ENCODE data around the gene SLFN12L.

Gene SLFN12L

DNA sequence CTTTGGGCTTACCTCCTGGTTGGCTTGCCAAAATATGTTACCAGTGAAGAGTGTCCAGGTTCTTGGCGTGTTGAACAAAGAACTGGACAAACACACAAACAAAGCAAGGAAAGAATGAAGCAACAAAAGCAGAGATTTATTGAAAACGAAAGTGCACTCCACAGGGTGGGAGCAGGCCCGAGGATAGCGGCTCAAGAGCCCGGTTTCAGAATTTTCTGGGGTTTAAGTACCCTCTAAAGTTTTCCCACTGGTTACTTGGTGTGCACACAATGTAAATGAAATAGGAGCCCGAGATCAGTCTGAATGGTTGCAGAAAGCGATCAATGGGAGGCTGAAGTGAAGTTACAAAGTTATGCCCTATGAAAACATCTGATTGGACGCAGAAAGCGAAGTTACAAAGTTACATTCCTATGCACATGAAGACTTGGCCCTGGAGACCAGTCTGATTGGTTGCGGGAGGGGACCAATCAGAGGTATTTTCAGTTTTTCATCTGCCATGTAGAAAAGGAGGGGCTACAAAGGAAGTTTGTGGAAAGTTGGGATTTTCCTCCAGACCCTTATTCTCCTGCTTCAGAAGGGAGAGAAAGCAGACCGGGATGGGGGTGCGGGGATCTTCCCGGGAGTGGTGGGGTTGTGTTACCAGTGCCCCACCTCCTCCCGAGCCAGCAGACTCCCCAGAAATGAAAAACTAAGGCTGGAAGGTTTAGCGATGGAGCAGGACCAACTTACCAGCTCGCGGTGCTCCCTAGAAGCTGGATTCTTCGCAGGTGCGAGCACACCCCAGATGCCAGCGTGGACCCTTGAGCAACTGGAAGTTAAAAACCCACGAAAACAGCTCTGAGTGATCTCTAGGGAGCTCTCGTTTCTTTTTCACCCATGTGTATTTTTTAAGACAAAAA is 105.1 kb downstream of the SLFN12L start, which contains the start of gene SLFN12:
Gene SLFN12 (minus strand): TSS at position 325 of the 899 bp plus-strand sequence. CDS start 9,472 bp downstream, outside the sequence.
- peak; percentile 39 for DNase-seq (ENCODE audit: low spot score)

DNA sequence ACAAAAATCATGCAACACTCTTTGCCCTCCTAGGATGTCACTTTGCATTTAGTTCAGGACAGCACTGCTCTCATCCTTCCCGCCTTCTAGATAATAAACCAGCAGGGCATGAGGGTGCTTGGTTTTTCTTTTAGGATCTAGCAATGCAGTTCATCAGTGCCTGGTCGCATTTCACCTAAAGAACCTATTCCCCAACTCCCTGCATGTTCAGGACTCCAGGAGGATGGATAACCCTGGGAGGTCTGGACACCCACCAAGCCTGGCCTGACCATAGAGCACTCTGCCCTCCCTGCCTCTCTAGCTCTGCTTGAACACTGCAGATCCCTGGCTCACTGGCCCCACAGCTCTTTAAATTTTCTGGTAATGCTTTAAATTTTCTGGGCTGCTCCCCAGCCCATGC is 107.8 kb downstream of the SLFN12L start:
- DNase-seq (ENCODE audit: low spot score), result no peak

DNA sequence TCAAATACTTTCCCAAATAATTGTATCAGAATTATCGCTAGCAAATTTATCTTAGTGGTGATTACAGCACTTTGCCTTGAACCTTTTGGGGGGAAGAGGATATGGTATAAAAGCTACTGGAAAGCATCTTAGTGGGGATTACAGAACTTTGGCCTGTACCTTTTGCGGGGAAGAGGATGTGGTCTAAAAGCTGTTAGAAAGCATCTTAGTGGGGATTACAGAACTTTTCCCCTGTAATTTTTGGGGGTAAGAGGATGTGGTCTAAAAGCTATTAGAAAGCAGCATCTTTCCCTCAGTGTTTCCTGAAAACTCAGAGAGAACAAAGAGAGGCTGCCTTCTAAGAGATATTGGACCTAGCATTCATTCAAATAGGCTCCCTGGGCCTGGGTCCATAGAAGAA is 109.2 kb downstream of the SLFN12L start:
- DNase-seq (ENCODE audit: low spot score), result no peak

DNA sequence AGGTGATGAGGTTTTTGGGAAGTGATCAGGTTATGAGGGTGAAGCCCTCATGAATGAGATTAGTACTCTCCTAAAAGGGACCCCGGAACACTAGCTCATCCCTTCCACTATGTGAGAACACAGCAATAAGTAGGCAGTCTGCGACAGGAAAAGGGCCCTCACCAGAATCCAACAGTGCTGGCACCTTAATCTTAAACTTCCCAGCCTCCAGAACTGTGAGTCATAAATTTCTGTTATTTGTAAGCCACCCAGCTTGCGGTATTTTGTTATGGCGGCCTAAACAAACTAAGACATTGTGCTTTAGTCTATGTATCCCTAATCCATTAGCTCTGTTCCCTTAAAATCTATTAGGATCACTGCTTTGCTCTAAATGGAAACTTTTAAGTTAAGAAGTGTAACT is 113.7 kb downstream of the SLFN12L start:
- no peak for DNase-seq (ENCODE audit: low spot score)
